IPS DF 4.7 (cell line): ENCODE measurements around the gene NPBWR2.
"Not testable (repeated sequence)": the region's sequence is repeated elsewhere in the genome, so short reads cannot be mapped to it uniquely, and the experiment has no call there.

Source experiments
- DNase-seq: peaks from one replicate; pipeline ENCODE4 v3.0.0-alpha.2; 2013; ENCODE audit warnings: low spot score; ENCODE audit errors: extremely low read depth

Gene NPBWR2

GRCh38 chr20:64119301-64119680 is 11.9 kb upstream of the NPBWR2 start:
- DNase-seq: no peak

- not testable (repeated sequence) for DNase-seq
These were observed 10.0 kb upstream of the NPBWR2 start for GRCh38 chr20:64117432-64117777.

- no peak for DNase-seq
These were observed 9.4 kb upstream of the NPBWR2 start for GRCh38 chr20:64116541-64117431.

GRCh38 chr20:64116016-64116415 is 8.7 kb upstream of the NPBWR2 start:
- no peak for DNase-seq

- DNase-seq: no peak
These were observed 8.0 kb upstream of the NPBWR2 start for GRCh38 chr20:64115171-64115911.

GRCh38 chr20:64114356-64114971 is 7.1 kb upstream of the NPBWR2 start:
- no peak for DNase-seq

GRCh38 chr20:64113796-64114355 is 6.5 kb upstream of the NPBWR2 start:
- no peak for DNase-seq

GRCh38 chr20:64113444-64113775 is 6.0 kb upstream of the NPBWR2 start:
- no peak for DNase-seq

- no peak for DNase-seq
These were observed 5.5 kb upstream of the NPBWR2 start for GRCh38 chr20:64112691-64113443.

GRCh38 chr20:64111841-64112641 is 4.7 kb upstream of the NPBWR2 start:
- DNase-seq: no peak

GRCh38 chr20:64110411-64111068 is 3.2 kb upstream of the NPBWR2 start:
- no peak for DNase-seq

- DNase-seq: no peak
These were observed 2.5 kb upstream of the NPBWR2 start for GRCh38 chr20:64109831-64110391.

- no peak for DNase-seq
These were observed 1.6 kb upstream of the NPBWR2 start for GRCh38 chr20:64108731-64109681.

GRCh38 chr20:64107736-64108457 is 532 bp upstream of the NPBWR2 start:
- no peak for DNase-seq

GRCh38 chr20:64106435-64106961 is 867 bp downstream of the NPBWR2 start:
- no peak for DNase-seq

- DNase-seq: no peak
These were observed 1.4 kb downstream of the NPBWR2 start for GRCh38 chr20:64105846-64106434.
